SK-N-SH treated with all-trans-retinoic acid at 6 μM for 48 hours (cell line): ENCODE measurements around the gene NPHS1.
"Not testable (repeated sequence)": the region's sequence is repeated elsewhere in the genome, so short reads cannot be mapped to it uniquely, and the experiment has no call there.

Experiments
- ATAC-seq: fragments of 200-7000 bp; cut with Tn5 transposase; 3 replicates; pipeline ENCODE4 v1.9.1; 2020; ENCODE audit warnings: mild to moderate bottlenecking, moderate library complexity
- ARNTL ChIP-seq: fragments of 450-650 bp; formaldehyde crosslinking; IDR thresholded peaks from 2 replicates; pipeline ENCODE4 v1.5.0; 2020; ENCODE audit warnings: low read depth, mild to moderate bottlenecking, moderate library complexity, borderline replicate concordance
- BACH2 ChIP-seq: fragments of 250-450 bp; sonication (Bioruptor Pico); IDR thresholded peaks from 2 replicates; pipeline ENCODE4 v1.9.0; 2021; ENCODE audit warnings: mild to moderate bottlenecking, borderline replicate concordance
- CSDC2 ChIP-seq: fragments of 250-450 bp; sonication (Bioruptor Pico); IDR thresholded peaks from 2 replicates; pipeline ENCODE4 v1.5.0; 2020; ENCODE audit warnings: mild to moderate bottlenecking, moderate library complexity
- GLIS3 ChIP-seq: fragments of 250-450 bp; sonication (Bioruptor Pico); IDR thresholded peaks from 2 replicates; pipeline ENCODE4 v1.5.0; 2020; ENCODE audit warnings: mild to moderate bottlenecking, moderate library complexity
- ISL1 ChIP-seq: fragments of 250-450 bp; sonication (Bioruptor Pico); IDR thresholded peaks from 2 replicates; pipeline ENCODE4 v2.1.2; 2022; ENCODE audit warnings: mild to moderate bottlenecking, moderate library complexity
- PPARA ChIP-seq: fragments of 250-450 bp; sonication (Bioruptor Pico); IDR thresholded peaks from 2 replicates; pipeline ENCODE4 v1.5.0; 2020; ENCODE audit warnings: mild to moderate bottlenecking, borderline replicate concordance
- RARB ChIP-seq: fragments of 250-450 bp; sonication (Bioruptor Pico); IDR thresholded peaks from 2 replicates; pipeline ENCODE4 v1.8.0; 2021; ENCODE audit warnings: mild to moderate bottlenecking, moderate library complexity
- TCF4 ChIP-seq: fragments of 250-450 bp; sonication (Bioruptor Pico); IDR thresholded peaks from 2 replicates; pipeline ENCODE4 v1.8.0; 2021; ENCODE audit warnings: mild to moderate bottlenecking, moderate library complexity, borderline replicate concordance
- TOX ChIP-seq: fragments of 250-450 bp; sonication (Bioruptor Pico); IDR thresholded peaks from 2 replicates; pipeline ENCODE4 v1.8.0; 2021; ENCODE audit warnings: mild to moderate bottlenecking, moderate library complexity, borderline replicate concordance
- ZC3H10 ChIP-seq: fragments of 250-450 bp; sonication (Bioruptor Pico); IDR thresholded peaks from 2 replicates; pipeline ENCODE4 v1.5.1; 2021; ENCODE audit warnings: mild to moderate bottlenecking, moderate library complexity
- ZFP3 ChIP-seq: fragments of 250-450 bp; sonication (Bioruptor Pico); IDR thresholded peaks from 2 replicates; pipeline ENCODE4 v1.5.0; 2020; ENCODE audit warnings: mild to moderate bottlenecking, moderate library complexity
- ZNF70 ChIP-seq: fragments of 450-650 bp; formaldehyde crosslinking; IDR thresholded peaks from 2 replicates; pipeline ENCODE4 v1.5.0; 2020; ENCODE audit warnings: mild to moderate bottlenecking, moderate library complexity
- ZNF8 ChIP-seq: fragments of 450-650 bp; formaldehyde crosslinking; IDR thresholded peaks from 2 replicates; pipeline ENCODE4 v1.5.0; 2020; ENCODE audit warnings: mild to moderate bottlenecking, moderate library complexity
- TF ChIP-seq, protein P1 (sequence below): fragments of 250-450 bp; sonication (Bioruptor Pico); IDR thresholded peaks from 2 replicates; pipeline ENCODE4 v1.8.0; 2021; ENCODE audit warnings: low read depth, mild to moderate bottlenecking, moderate library complexity, borderline replicate concordance
- TF ChIP-seq, protein P2 (sequence below): fragments of 250-450 bp; sonication (Bioruptor Pico); IDR thresholded peaks from 2 replicates; pipeline ENCODE4 v1.5.1; 2020; ENCODE audit warnings: low read depth, mild to moderate bottlenecking, moderate library complexity
- TF ChIP-seq, protein P3 (sequence below): fragments of 250-450 bp; sonication (Bioruptor Pico); IDR thresholded peaks from 2 replicates; pipeline ENCODE4 v1.5.1; 2021; ENCODE audit warnings: mild to moderate bottlenecking, moderate library complexity
- TF ChIP-seq, protein P4 (sequence below): fragments of 250-450 bp; sonication (Bioruptor Pico); IDR thresholded peaks from 2 replicates; pipeline ENCODE4 v1.8.0; 2020; ENCODE audit warnings: mild to moderate bottlenecking, moderate library complexity, borderline replicate concordance

NPHS1 gene

GRCh38 chr19:35897706-35898451 is 45.6 kb upstream of the NPHS1 start (continued):
- TF ChIP-seq CSDC2 (CRISPR knock-in tag) (no peak), ZC3H10 (no peak), PPARA (CRISPR knock-in tag) (no peak)
- TF ChIP-seq, protein P1, sequence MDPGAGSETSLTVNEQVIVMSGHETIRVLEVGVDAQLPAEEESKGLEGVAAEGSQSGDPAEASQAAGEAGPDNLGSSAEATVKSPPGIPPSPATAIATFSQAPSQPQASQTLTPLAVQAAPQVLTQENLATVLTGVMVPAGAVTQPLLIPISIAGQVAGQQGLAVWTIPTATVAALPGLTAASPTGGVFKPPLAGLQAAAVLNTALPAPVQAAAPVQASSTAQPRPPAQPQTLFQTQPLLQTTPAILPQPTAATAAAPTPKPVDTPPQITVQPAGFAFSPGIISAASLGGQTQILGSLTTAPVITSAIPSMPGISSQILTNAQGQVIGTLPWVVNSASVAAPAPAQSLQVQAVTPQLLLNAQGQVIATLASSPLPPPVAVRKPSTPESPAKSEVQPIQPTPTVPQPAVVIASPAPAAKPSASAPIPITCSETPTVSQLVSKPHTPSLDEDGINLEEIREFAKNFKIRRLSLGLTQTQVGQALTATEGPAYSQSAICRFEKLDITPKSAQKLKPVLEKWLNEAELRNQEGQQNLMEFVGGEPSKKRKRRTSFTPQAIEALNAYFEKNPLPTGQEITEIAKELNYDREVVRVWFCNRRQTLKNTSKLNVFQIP: no peak

GRCh38 chr19:35896643-35897040 is 44.3 kb upstream of the NPHS1 start:
- TF ChIP-seq ZFP3 (no peak), GLIS3 (CRISPR knock-in tag) (no peak), CSDC2 (CRISPR knock-in tag) (no peak), PPARA (CRISPR knock-in tag) (no peak), BACH2 (no peak), ARNTL (CRISPR knock-in tag) (no peak), ZNF70 (CRISPR knock-in tag) (no peak), TCF4 (no peak)
- TF ChIP-seq, protein P2, sequence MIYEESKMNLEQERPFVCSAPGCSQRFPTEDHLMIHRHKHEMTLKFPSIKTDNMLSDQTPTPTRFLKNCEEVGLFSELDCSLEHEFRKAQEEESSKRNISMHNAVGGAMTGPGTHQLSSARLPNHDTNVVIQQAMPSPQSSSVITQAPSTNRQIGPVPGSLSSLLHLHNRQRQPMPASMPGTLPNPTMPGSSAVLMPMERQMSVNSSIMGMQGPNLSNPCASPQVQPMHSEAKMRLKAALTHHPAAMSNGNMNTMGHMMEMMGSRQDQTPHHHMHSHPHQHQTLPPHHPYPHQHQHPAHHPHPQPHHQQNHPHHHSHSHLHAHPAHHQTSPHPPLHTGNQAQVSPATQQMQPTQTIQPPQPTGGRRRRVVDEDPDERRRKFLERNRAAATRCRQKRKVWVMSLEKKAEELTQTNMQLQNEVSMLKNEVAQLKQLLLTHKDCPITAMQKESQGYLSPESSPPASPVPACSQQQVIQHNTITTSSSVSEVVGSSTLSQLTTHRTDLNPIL (CRISPR knock-in tag): no peak
- TF ChIP-seq, protein P3, sequence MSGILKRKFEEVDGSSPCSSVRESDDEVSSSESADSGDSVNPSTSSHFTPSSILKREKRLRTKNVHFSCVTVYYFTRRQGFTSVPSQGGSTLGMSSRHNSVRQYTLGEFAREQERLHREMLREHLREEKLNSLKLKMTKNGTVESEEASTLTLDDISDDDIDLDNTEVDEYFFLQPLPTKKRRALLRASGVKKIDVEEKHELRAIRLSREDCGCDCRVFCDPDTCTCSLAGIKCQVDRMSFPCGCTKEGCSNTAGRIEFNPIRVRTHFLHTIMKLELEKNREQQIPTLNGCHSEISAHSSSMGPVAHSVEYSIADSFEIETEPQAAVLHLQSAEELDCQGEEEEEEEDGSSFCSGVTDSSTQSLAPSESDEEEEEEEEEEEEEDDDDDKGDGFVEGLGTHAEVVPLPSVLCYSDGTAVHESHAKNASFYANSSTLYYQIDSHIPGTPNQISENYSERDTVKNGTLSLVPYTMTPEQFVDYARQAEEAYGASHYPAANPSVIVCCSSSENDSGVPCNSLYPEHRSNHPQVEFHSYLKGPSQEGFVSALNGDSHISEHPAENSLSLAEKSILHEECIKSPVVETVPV: no peak
- TF ChIP-seq, protein P4, sequence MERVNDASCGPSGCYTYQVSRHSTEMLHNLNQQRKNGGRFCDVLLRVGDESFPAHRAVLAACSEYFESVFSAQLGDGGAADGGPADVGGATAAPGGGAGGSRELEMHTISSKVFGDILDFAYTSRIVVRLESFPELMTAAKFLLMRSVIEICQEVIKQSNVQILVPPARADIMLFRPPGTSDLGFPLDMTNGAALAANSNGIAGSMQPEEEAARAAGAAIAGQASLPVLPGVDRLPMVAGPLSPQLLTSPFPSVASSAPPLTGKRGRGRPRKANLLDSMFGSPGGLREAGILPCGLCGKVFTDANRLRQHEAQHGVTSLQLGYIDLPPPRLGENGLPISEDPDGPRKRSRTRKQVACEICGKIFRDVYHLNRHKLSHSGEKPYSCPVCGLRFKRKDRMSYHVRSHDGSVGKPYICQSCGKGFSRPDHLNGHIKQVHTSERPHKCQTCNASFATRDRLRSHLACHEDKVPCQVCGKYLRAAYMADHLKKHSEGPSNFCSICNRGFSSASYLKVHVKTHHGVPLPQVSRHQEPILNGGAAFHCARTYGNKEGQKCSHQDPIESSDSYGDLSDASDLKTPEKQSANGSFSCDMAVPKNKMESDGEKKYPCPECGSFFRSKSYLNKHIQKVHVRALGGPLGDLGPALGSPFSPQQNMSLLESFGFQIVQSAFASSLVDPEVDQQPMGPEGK: no peak
- ATAC-seq: no peak

GRCh38 chr19:35895911-35896642 is 43.8 kb upstream of the NPHS1 start:
- no peak for ATAC-seq
- TF ChIP-seq ZC3H10 (no peak), RARB (CRISPR knock-in tag) (no peak), ISL1 (CRISPR knock-in tag) (no peak), TCF4 (no peak)

GRCh38 chr19:35894342-35894741 is 42.0 kb upstream of the NPHS1 start:
- no peak for ATAC-seq
- TF ChIP-seq ARNTL (CRISPR knock-in tag) (no peak), RARB (CRISPR knock-in tag) (no peak), ZNF8 (CRISPR knock-in tag) (no peak), BACH2 (no peak), TOX (CRISPR knock-in tag) (no peak)
- TF ChIP-seq, protein P3: no peak

- ATAC-seq: not testable (repeated sequence)
These were observed 39.5 kb upstream of the NPHS1 start for GRCh38 chr19:35891819-35892218.
